GM23338 (cell line): Measurements from ENCODE around the gene ANKHD1.

Experiments
- EZH2 ChIP-seq: fragments of 200-600 bp; sonication (generic); IDR thresholded peaks from one replicate; pipeline ENCODE4 v1.8.0; 2017; ENCODE audit warnings: antibody characterized with exemption, mild to moderate bottlenecking, low read depth; ENCODE audit not compliant: unreplicated experiment
- EZH2phosphoT487 ChIP-seq: fragments of 200-600 bp; sonication (generic); IDR thresholded peaks from one replicate; pipeline ENCODE4 v1.8.1; 2018; ENCODE audit warnings: antibody characterized with exemption; ENCODE audit not compliant: unreplicated experiment
- TF ChIP-seq, protein P1 (sequence below), 2 experiments: fragments of 200-600 bp in 1 of 2; sonication (generic) in 1 of 2; conservative IDR thresholded peaks; 2 replicates each; pipeline versions ENCODE4 v1.5.1 to v1.6.1; 2016 to 2017; ENCODE audit warnings: antibody characterized with exemption in 2 of 2, low read depth in 2 of 2, mild to moderate bottlenecking in 2 of 2, moderate library complexity in 1 of 2

DNA sequence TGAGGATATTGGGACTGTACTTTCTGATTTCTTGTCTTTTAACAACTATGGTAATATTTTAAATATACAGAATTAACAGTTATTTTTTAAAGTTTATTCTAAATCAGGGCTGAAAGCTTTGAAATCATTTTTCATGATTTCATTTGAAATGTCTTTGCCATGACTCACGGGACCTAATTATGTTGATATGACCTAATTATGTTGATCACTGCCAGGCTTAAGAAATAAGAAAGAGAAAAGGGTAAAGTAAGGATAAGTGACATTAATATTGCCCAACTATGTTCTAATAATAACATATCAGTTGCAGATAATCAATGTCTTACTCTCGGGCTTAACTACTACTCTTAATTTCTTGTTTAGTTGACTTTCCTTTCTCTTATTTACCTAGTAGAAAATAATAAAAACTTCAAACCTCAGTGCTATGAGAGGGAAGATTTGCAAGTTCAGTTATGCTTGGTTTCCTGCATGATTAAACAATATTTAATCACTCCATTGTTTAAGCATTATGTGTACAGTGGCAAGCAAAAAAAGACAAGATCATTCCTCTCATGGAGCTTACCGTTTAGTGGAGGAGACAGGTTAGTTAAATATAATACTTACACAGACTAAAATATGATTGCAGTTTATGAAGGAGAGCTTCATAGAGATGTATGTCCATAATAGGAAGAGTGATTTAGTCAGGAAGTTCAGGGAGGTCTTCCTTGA is 78.8 kb downstream of the ANKHD1 start:
- TF ChIP-seq, protein P1, sequence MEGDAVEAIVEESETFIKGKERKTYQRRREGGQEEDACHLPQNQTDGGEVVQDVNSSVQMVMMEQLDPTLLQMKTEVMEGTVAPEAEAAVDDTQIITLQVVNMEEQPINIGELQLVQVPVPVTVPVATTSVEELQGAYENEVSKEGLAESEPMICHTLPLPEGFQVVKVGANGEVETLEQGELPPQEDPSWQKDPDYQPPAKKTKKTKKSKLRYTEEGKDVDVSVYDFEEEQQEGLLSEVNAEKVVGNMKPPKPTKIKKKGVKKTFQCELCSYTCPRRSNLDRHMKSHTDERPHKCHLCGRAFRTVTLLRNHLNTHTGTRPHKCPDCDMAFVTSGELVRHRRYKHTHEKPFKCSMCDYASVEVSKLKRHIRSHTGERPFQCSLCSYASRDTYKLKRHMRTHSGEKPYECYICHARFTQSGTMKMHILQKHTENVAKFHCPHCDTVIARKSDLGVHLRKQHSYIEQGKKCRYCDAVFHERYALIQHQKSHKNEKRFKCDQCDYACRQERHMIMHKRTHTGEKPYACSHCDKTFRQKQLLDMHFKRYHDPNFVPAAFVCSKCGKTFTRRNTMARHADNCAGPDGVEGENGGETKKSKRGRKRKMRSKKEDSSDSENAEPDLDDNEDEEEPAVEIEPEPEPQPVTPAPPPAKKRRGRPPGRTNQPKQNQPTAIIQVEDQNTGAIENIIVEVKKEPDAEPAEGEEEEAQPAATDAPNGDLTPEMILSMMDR (conservative IDR thresholded peaks at IDR 0.05; ENCODE audit: low read depth in 2 of 2), result no peak
- TF ChIP-seq EZH2phosphoT487 (no peak), EZH2 (no peak)
